OCI-LY7 (cell line): ENCODE results near the gene PAXIP1. TPM values are rescaled to one million over a fixed set of nuclear protein-coding genes. Genes with fewer than 3 reads are reported as not detected.

Experiments used
- BruUV-seq: library from RNA; stranded (reverse); fragments of 400-500 nt; replicated peaks from 2 replicates; lab custom pipeline; 2021; lab: Mats Ljungman, UMichigan
- CTCF ChIA-PET: fragments of 300-600 bp; sonication (Branson Sonifier 250); formaldehyde crosslinking; loops from one replicate; lab custom pipeline; 2022; ENCODE audit warnings: antibody characterized with exemption; ENCODE audit not compliant: unreplicated experiment; lab: Charles Lee
- POLR2A ChIA-PET: fragments of 300-600 bp; sonication (Branson Sonifier 250); formaldehyde crosslinking; loops from one replicate; lab custom pipeline; 2022; ENCODE audit warnings: antibody characterized with exemption; lab: Charles Lee
- DNase-seq: peaks from one replicate; pipeline ENCODE4 v3.0.0-alpha.2; 2015; ENCODE audit warnings: low spot score
- H2AFZ ChIP-seq: fragments of 200-600 bp; sonication (generic), shearing (Covaris generic); 2 replicates; pipeline ENCODE4 v1.6.1; 2014; ENCODE audit warnings: mild to moderate bottlenecking, antibody characterized with exemption, low read length, moderate library complexity
- H3K27ac ChIP-seq: fragments of 200-600 bp; sonication (generic); 2 replicates; pipeline ENCODE4 v1.5.1; 2014; ENCODE audit warnings: mixed run types, low read depth, mild to moderate bottlenecking, moderate library complexity, low read length, inconsistent platforms; ENCODE audit not compliant: poor library complexity, severe bottlenecking
- H3K36me3 ChIP-seq: fragments of 200-600 bp; sonication (generic); 2 replicates; pipeline ENCODE4 v1.6.1; 2014; ENCODE audit warnings: mild to moderate bottlenecking, antibody characterized with exemption, low read length, moderate library complexity, mixed read lengths; ENCODE audit not compliant: insufficient read depth
- H3K4me1 ChIP-seq: fragments of 200-600 bp; sonication (generic); 2 replicates; pipeline ENCODE4 v1.5.1; 2014; ENCODE audit warnings: mild to moderate bottlenecking, low read length; ENCODE audit not compliant: insufficient read depth, poor library complexity, severe bottlenecking
- H3K4me2 ChIP-seq: fragments of 200-600 bp; sonication (generic); 2 replicates; pipeline ENCODE4 v1.6.1; 2014; ENCODE audit warnings: mild to moderate bottlenecking, low read length
- H3K4me3 ChIP-seq: fragments of 200-600 bp; sonication (generic); 2 replicates; pipeline ENCODE4 v1.5.1; 2014; ENCODE audit warnings: mild to moderate bottlenecking, low read depth, low read length; ENCODE audit not compliant: poor library complexity, severe bottlenecking
- H3K79me2 ChIP-seq: fragments of 200-600 bp; sonication (generic); 2 replicates; pipeline ENCODE4 v1.6.1; 2016; ENCODE audit warnings: low read depth, mild to moderate bottlenecking, low read length, moderate library complexity, mixed read lengths; ENCODE audit not compliant: insufficient read depth
- H3K9me2 ChIP-seq: fragments of 200-600 bp; sonication (generic); 2 replicates; pipeline ENCODE4 v1.6.1; 2016; ENCODE audit warnings: mild to moderate bottlenecking, low read length, mixed read lengths; ENCODE audit not compliant: insufficient read depth
- H3K9me3 ChIP-seq: fragments of 200-600 bp; sonication (generic); 2 replicates; pipeline ENCODE4 v1.6.1; 2014; ENCODE audit warnings: mild to moderate bottlenecking, mixed run types, low read length, mixed read lengths
- H4K20me1 ChIP-seq: fragments of 200-600 bp; sonication (generic); 2 replicates; pipeline ENCODE4 v1.6.1; 2014; ENCODE audit warnings: mild to moderate bottlenecking, antibody characterized with exemption, low read length, moderate library complexity, mixed read lengths; ENCODE audit not compliant: insufficient read depth
- EZH2phosphoT487 ChIP-seq: fragments of 200-600 bp; sonication (generic); IDR thresholded peaks from 2 replicates; pipeline ENCODE4 v1.6.1; 2018; ENCODE audit warnings: low read depth, borderline replicate concordance, mild to moderate bottlenecking, mixed run types, antibody characterized with exemption, low read length, moderate library complexity, mixed read lengths
- intact Hi-C: fragments of 100-400 bp; cut with micrococcal nuclease; formaldehyde crosslinking; loops from one replicate; pipeline ENCODE4 v1.10.0; 2022; ENCODE audit not compliant: unreplicated experiment
- total RNA-seq, 2 experiments: library from RNA; depleted of rRNA in 1 of 2; stranded (reverse); fragments of >200 nt in 1 of 2; shearing (Covaris generic) in 1 of 2; gene quantifications; 2 replicates each; pipeline ENCODE4 v1.2.3, GENCODE V29; 2014 to 2022
- TF ChIP-seq, protein P1 (sequence below): fragments of 200-600 bp; sonication (generic); conservative IDR thresholded peaks from 2 replicates; pipeline ENCODE4 v1.5.1; 2014; ENCODE audit warnings: mild to moderate bottlenecking, antibody characterized with exemption, low read length, moderate library complexity, mixed read lengths

Gene PAXIP1
- total RNA-seq, 2 experiments from 2014 or later: 27.4 to 33.0 TPM

DNA sequence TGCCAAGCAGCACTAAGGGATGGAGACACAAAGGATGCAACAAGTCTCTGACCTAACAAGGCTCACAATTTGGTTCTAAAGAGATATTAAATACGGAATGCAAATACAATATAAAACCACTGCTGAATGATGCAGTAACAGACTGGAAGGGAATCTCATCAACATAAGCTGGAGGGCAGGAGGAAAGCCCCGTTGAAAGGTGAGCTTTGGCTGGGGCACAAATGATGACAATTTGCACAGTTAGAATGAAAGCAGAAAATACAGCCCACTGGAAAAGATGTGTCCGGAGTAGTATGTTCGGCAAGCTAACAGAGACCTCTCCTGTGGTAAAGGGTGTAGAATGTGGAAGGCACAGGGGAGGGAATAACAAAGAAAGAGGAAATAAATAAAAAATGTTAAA is 26.1 kb downstream of the PAXIP1 start:
- ChIA-PET CTCF (no interaction called here), POLR2A (interaction anchor here (0.9 to 1.4 kb wide), 5 partner anchors 8 to 368 kb away, joined by 3 to 5 read pairs (median 3); no protein-coding TSS in a partner anchor)
- H2AFZ ChIP-seq: no peak overlapping the region
- no peaks in the 10 kb centered on the region for H3K9me3 ChIP-seq
- H3K79me2 ChIP-seq: peaks cover 4% of the 10 kb centered on the region; the same call in 1 of the 2 replicates
- DNase-seq: no peak
- no TSS peak for BruUV-seq
- no peaks in the 10 kb centered on the region for H3K9me2 ChIP-seq
- 0 out of 2 replicates have a peak, but pooled peaks cover under 1% of the 10 kb centered on the region for H4K20me1 ChIP-seq
- no peaks in the 10 kb centered on the region for H3K4me1 ChIP-seq
- H3K27ac ChIP-seq: no peak overlapping the region
- H3K4me2 ChIP-seq: no peak overlapping the region
- TF ChIP-seq, protein P1, sequence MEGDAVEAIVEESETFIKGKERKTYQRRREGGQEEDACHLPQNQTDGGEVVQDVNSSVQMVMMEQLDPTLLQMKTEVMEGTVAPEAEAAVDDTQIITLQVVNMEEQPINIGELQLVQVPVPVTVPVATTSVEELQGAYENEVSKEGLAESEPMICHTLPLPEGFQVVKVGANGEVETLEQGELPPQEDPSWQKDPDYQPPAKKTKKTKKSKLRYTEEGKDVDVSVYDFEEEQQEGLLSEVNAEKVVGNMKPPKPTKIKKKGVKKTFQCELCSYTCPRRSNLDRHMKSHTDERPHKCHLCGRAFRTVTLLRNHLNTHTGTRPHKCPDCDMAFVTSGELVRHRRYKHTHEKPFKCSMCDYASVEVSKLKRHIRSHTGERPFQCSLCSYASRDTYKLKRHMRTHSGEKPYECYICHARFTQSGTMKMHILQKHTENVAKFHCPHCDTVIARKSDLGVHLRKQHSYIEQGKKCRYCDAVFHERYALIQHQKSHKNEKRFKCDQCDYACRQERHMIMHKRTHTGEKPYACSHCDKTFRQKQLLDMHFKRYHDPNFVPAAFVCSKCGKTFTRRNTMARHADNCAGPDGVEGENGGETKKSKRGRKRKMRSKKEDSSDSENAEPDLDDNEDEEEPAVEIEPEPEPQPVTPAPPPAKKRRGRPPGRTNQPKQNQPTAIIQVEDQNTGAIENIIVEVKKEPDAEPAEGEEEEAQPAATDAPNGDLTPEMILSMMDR: no peak
- no peak for TF ChIP-seq EZH2phosphoT487
- intact Hi-C loops: no loop called here
- peaks cover 85% of the 10 kb centered on the region for H3K36me3 ChIP-seq
- H3K4me3 ChIP-seq: no peak overlapping the region

DNA sequence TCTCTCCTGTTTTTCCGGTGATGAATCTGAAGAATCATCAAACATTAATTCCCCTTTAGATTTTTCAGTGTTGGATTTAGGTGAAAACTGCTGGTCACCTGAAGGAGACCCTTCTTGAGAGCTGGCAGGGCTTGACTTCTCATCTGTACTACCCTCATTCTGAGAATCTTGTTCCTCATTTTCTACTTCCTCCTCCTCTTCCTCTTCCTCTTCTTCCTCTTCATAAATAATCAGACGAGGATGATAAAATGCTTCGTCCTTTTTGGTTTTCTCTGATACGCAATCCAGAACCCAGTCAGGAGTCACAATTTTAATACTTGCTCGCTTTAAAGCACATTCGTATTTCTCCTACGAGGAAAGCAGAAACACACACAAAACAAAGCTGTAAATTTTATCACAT is 26.9 kb downstream of the PAXIP1 start:
- intact Hi-C loops: no loop called here
- TF ChIP-seq, protein P1: no peak
- no peak for TF ChIP-seq EZH2phosphoT487
- H3K4me3 ChIP-seq: no peak overlapping the region
- no peaks in the 10 kb centered on the region for H3K4me1 ChIP-seq
- TSS peak; percentile 35 for BruUV-seq
- no peak overlapping the region for H2AFZ ChIP-seq
- no peaks in the 10 kb centered on the region for H3K9me2 ChIP-seq
- H3K27ac ChIP-seq: no peak overlapping the region
- H3K79me2 ChIP-seq: peaks cover 4% of the 10 kb centered on the region; the same call in 1 of the 2 replicates
- H3K9me3 ChIP-seq: no peaks in the 10 kb centered on the region
- ChIA-PET POLR2A (interaction anchor here (0.9 to 1.4 kb wide), 4 partner anchors 9 to 368 kb away, joined by 3 to 5 read pairs (median 4); no protein-coding TSS in a partner anchor), CTCF (no interaction called here)
- no peak overlapping the region for H3K4me2 ChIP-seq
- peaks cover 87% of the 10 kb centered on the region for H3K36me3 ChIP-seq
- DNase-seq: no peak
- H4K20me1 ChIP-seq: peaks cover 9% of the 10 kb centered on the region; the same call in 1 of the 2 replicates

DNA sequence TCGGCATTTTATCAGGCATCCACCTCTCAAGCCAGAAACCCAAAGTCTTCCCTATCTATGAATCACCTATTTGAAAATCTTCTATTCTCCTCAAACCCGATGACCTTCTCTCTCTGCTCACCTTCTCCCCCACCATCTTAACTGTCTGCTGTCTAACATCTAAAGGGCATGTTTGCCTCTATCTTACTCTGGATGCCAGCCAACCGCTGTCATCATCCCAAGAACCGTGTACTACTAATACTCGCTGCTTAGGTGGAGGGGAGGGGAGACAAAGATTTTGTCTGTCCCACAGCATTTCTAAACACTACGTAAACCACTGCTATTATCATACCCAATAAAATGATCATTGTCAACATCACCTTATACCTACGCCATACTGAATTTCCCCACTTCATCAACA is 29.5 kb downstream of the PAXIP1 start:
- intact Hi-C loops: no loop called here
- Histone ChIP-seq H3K4me1 (no peaks in the 10 kb centered on the region), H3K9me3 (no peaks in the 10 kb centered on the region), H4K20me1 (peaks cover 10% of the 10 kb centered on the region; the same call in 1 of the 2 replicates), H3K36me3 (peaks cover 91% of the 10 kb centered on the region), H3K79me2 (no peaks in the 10 kb centered on the region; the same call in 1 of the 2 replicates), H3K27ac (no peak overlapping the region), H2AFZ (no peak overlapping the region), H3K9me2 (no peaks in the 10 kb centered on the region), H3K4me2 (no peak overlapping the region), H3K4me3 (no peak overlapping the region)
- TF ChIP-seq EZH2phosphoT487: no peak
- TF ChIP-seq, protein P1: no peak
- POLR2A ChIA-PET: no interaction called here
- DNase-seq: no peak
- CTCF ChIA-PET: no interaction called here
- BruUV-seq: no TSS peak
